HG02852 (cell line): ENCODE measurements around the gene PIAS1.
"Not testable (repeated sequence)": the region's sequence is repeated elsewhere in the genome, so short reads cannot be mapped to it uniquely, and the experiment has no call there.

Experiments
- ATAC-seq: cut with Tn5 transposase; IDR thresholded peaks from one replicate; pipeline ENCODE4 v1.9.1; 2021; ENCODE audit warnings: mild to moderate bottlenecking, moderate library complexity; ENCODE audit not compliant: unreplicated experiment

PIAS1 gene

DNA sequence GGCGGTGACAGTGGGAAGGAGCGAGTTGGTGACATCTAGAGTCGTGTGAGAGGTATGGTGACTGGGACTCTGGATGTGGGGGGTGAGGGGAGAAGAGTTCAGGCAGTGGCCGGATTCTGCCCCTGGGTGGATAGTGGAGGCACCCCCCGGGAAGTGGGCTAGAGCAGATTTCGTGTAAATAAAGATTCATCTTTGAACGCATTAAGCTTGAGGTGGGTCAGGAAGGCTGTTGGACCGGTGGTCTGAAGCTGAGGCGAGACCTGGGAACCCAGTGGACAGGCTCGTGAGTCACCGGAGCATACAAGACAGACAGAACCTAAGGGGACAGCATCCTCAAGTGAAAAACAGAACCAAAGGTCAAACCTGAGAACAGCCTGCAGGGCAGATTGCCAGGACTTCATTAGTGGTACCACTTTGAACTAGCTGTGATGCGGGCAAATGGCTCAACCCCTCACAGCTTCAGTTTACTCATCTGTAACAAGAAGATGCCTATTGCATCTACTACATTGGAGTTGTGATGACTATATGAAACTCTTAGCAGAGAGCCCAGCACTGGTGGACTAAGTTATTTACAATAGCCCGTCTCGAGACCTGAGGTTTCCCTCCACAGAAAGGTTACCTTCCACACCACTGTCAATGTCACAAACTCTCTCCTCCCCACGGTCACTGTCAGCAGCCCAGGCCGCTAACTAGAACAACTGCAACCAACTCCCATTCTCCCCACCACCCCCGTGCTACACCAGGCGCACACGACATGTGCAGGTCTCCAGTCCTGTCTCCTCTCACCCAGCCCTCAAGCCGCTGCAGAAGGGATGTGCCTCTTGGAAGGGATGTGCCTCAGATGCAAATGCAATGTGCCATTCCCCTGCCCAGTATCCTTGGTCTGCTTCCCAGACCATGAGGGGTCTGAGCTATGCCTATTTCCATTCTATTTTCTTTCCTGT lies 176.3 kb downstream of the PIAS1 start:
- no peak for ATAC-seq

DNA sequence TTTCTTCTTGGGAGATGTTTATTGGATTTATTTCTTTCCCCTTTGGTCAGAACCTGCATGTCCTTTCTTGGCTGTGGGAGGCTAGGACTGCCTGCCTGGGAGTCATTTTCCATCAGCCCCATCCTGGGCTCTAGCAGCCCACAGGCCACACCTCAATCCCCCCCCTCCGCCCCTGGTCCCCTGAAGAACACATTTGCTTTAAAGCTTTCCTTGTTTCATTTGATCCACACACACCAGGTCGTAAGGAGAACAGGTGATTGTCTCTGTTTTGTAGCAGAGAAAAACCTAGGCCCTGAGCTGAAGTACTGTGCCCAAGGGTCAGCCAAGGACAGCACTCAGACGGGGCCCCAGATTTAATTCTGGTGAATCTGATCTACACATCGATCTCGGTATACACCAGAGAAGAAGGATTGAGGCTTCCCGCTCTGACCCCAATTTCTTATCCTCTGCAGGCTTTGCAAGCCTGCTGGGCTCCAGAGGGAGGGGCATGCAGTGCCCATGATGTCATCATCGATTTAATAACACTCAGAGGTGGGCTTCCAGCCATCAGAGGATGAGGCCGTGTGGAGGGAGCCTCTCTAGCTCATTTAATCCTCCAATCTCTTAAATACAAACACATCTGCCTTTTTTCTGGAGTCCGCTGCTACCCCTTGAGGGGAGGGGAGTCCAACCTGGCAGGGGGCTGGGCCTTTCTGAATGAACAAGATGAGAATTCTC lies 177.1 kb downstream of the PIAS1 start:
- ATAC-seq, result no peak

DNA sequence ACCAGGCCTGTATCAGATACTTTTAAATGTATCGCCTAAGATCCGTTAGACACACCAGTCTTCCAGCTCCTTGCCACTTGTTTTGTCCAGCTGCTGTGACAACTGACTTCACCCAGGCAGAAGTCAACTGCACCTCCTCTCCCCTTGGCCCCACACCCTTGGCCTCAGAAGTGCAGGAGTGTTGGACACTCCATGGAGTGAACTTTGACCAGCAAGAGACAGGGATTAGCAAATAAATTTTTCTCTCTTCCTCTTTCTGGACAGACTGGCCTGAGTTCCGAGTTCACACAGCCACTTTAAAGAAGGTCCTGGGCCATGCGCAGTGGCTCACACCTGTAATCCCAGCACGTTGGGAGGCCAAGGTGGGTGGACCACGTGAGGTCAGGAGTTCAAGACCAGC lies 178.3 kb downstream of the PIAS1 start:
- no peak for ATAC-seq

DNA sequence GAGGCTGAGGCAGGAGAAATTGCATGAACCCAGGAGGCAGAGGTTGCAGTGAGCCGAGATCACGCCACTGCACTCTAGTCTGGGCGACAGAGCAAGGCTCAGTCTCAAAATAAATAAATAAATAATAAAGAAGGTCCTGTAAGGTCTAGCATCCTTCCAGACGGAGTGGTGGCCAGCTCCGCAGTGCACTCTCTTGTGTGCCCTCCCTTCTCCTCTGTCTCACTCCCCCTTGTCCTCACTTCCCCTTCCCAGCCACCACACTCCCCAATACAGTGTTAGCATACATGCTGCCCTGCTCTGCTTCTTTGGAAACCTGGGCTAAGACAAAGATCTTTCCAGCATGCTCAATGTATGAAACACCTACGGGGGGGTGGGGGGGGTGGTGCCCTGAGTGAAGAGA lies 178.8 kb downstream of the PIAS1 start:
- ATAC-seq, result no peak

DNA sequence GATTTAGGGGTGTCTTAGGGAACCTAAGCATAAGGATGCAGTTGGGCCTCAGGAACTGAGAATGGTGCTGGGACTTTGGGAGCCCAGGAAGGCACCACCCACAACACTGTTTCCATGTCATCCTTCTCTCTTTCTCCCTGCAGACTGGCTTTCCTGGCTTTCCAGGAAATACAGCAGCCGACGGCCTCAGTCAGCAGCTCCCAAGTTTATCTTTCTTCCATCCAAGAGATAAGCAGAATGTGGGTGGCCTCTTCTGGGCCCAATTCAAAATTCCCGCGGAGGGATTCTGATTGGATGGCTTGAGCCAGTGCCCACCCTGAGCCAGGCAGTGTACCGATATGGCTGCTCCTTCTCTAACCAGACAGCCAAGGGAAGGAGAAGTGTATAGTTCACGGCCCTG lies 179.9 kb downstream of the PIAS1 start:
- no peak for ATAC-seq

DNA sequence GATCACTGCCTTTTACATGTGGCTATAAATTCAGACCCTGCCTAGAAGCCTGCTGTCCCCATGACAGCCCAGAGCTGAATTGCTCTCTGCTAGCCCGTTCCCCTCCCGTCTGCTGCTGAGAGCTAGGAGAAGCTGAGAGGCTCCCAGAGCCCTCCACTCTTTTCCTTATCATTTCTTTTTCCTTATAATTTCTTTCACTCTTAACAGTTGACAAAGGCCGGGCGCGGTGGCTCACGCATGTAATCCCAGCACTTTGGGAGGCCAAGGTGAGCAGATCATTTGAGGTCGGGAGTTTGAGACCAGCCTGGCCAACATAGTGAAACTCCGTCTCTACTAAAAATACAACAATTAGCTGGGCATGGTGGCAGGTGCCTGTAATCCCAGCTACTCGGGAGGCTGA lies 180.4 kb downstream of the PIAS1 start:
- not testable (repeated sequence) for ATAC-seq

DNA sequence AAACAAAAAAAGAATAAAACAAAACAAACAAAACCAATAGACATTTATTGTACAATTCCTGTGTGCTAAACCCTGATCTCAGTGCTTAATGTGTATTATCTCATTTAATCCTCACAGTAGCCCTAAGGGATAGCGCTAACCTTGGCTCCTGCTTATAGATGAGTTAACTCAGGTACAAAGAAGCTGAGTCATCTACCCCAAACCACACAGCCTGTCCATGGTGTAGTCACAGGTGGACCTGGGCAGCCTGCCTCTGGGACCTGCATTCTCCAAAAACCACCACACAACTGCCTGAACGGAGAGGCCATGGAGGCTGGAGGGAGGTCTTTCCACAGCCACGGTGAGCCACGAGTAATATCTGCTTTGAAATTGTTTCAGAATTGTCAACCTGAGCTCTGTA lies 180.9 kb downstream of the PIAS1 start:
- ATAC-seq, result no peak

DNA sequence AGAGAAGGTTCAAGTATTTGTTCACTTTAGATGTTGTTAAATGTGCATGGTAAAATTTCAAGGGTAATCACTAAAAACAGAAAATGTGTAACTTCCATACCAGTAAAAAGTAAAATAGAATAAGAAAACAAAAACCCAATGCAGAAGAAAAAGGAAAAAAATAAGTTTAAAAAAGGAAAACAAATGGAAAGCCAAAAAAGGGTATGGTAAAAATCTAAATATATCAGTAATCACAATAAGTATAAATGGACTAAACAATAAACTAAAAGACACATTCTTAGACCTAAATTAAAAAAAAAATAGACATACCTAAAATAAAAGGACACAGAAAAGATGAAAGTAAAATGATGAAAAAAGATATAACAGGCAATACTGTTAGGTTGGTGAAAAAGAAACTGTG lies 184.9 kb downstream of the PIAS1 start:
- no peak for ATAC-seq

DNA sequence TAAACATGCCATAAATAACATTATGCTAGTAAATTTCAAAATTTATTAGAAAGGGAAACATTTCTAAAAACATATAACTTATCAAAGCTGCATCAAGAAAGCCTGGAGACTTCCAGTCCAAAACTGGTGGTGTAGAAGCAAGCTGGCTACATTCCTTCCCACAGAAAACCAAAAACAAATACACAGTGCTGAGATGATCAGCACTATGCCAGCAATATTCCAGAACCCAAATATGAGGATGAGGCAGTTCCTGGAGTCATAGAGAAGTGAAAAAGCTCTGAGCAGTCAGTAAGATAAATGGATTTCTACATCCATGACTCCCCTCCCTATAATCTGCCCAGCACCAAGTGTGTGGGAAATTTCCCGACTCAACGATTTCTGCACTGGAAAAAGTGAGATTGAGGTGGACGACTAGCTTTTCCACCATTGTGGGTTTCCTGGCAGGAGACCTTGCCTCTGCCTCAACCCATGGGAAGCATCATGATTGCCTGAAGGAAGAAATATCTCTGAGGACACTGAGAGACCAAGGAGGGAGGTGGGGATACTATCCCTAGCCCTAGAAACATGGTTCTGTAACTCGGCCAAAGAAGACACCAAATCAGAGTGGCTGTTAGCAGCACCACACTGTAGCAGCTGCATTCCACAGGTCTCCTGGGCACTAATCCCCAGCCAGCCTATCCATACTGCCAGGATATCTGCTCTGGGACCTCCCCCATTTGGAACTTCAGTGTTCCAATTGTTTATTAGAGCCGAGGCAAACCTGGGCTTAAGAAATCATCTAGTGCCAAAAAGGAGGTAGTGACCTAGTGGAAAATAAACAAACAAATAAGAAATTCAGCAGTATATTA lies 187.2 kb downstream of the PIAS1 start:
- no peak for ATAC-seq
